Activated naive CD8-positive, alpha-beta T cell treated with anti-CD3 and anti-CD28 coated beads, Interleukin-2, amount 10 ng/mL, durations not matched to agents 7 days and 5 days (primary cell): Measurements from ENCODE around the gene LRRC1. TPM values are rescaled to one million over a fixed set of nuclear protein-coding genes. Genes with fewer than 3 reads are reported as not detected.

Experiments used
- ATAC-seq: fragments of 150-1000 bp; cut with Tn5 transposase; one replicate; pipeline ENCODE4 v1.10.0; 2021; ENCODE audit warnings: low read depth, moderate library complexity
- POLR2A ChIA-PET: fragments of 350-600 bp; sonication (Branson Sonifier 250); formaldehyde crosslinking; loops from one replicate; lab custom pipeline; 2021; ENCODE audit warnings: antibody characterized with exemption; lab: Charles Lee
- DNase-seq: peaks from one replicate; pipeline ENCODE4 v3.0.0; 2021
- H3K27ac Mint-ChIP-seq: one replicate; pipeline ENCODE4 v1.8.0; 2022; ENCODE audit warnings: mild to moderate bottlenecking, mixed read lengths
- H3K27me3 Mint-ChIP-seq: one replicate; pipeline ENCODE4 v1.8.0; 2022; ENCODE audit warnings: mild to moderate bottlenecking, moderate library complexity, mixed read lengths
- H3K36me3 Mint-ChIP-seq: one replicate; pipeline ENCODE4 v1.8.0; 2021; ENCODE audit warnings: mild to moderate bottlenecking, mixed read lengths
- H3K4me1 Mint-ChIP-seq: one replicate; pipeline ENCODE4 v1.8.0; 2021; ENCODE audit warnings: mixed read lengths
- H3K4me3 Mint-ChIP-seq: one replicate; pipeline ENCODE4 v1.8.0; 2022; ENCODE audit warnings: mild to moderate bottlenecking, moderate library complexity, mixed read lengths
- H3K9me3 Mint-ChIP-seq: one replicate; pipeline ENCODE4 v1.8.0; 2021; ENCODE audit warnings: mixed read lengths
- total RNA-seq, 2 experiments: library from RNA; stranded (reverse); gene quantifications; one replicate each; pipeline ENCODE4 v1.2.3, GENCODE V29; 2021

The LRRC1 gene
- total RNA-seq, 2 experiments from 2014 or later = 3.5 to 4.2 TPM

GRCh38 chr6:53811746-53812145 lies 16.9 kb downstream of the LRRC1 start:
- no peak for ATAC-seq
- Mint-ChIP-seq H3K4me3 (no peak overlapping the region), H3K4me1 (no peaks in the 10 kb centered on the region), H3K27ac (no peak overlapping the region), H3K9me3 (no peaks in the 10 kb centered on the region), H3K27me3 (no peaks in the 10 kb centered on the region), H3K36me3 (no peaks in the 10 kb centered on the region)
- DNase-seq = no peak
- POLR2A ChIA-PET = no interaction called here

DNA sequence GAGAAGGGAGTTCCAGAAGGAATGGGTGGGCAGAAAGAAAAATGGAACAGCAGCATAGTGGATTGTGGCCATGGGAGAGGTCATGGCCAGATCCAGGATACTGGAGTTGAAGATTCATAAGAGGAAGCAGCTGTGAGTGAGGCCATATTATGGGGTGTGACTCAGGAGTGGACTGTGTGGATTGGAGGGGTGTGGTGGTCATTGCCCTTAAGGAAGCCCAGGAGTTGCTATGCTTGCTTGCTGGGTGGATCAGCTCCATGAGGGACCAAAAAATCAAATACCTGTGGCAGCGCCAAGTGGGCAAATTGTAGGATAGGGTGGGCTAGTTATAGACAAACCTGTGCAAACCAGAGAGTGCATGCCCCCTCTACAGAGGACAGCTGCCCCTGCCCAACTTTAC lies 18.3 kb downstream of the LRRC1 start:
- Mint-ChIP-seq H3K9me3 (no peaks in the 10 kb centered on the region), H3K27me3 (no peaks in the 10 kb centered on the region), H3K4me1 (no peaks in the 10 kb centered on the region), H3K36me3 (no peaks in the 10 kb centered on the region), H3K4me3 (no peak overlapping the region), H3K27ac (no peak overlapping the region)
- ATAC-seq (no peak), DNase-seq (no peak)
- POLR2A ChIA-PET = interaction anchor here (0.7 kb wide), 1 partner anchor 267 kb away, joined by 3 read pairs; no protein-coding TSS in a partner anchor

- no peak overlapping the region for H3K4me3 Mint-ChIP-seq
- POLR2A ChIA-PET = interaction anchor here (0.6 to 0.7 kb wide), 2 partner anchors 266 to 303 kb away, joined by 3 read pairs; no protein-coding TSS in a partner anchor
- ATAC-seq = no peak
Measured at GRCh38 chr6:53813801-53814200, 19.0 kb downstream of the LRRC1 start.

DNA sequence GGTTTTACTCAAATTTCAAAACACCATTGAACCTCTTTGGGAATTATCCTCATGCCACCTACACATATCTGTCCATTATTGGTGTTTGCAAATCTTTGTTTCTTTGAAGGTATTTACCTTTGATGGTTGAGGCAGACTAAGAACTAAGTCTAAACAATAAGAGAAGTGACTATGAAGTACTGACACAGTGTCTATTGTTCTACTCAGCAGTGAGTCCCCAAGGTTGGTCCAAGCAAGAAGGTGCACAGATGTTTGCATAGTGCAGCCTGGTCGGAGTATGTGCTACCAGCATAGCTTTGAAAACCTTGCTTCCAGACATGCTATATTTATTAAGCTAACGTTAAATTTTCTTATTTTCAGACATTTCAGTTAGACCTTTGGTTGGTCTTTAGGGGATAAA lies 19.5 kb downstream of the LRRC1 start:
- POLR2A ChIA-PET = no interaction called here
- Mint-ChIP-seq H3K27me3 (no peaks in the 10 kb centered on the region), H3K9me3 (no peaks in the 10 kb centered on the region), H3K4me1 (peaks cover 5% of the 10 kb centered on the region), H3K4me3 (no peak overlapping the region), H3K36me3 (no peaks in the 10 kb centered on the region), H3K27ac (no peak overlapping the region)
- DNase-seq = no peak
- no peak for ATAC-seq

More at GRCh38 chr6:53813801-53814200, 19.0 kb downstream of the LRRC1 start:
- DNase-seq = no peak
- H3K4me1 Mint-ChIP-seq = peaks cover 2% of the 10 kb centered on the region
- H3K27me3 Mint-ChIP-seq = no peaks in the 10 kb centered on the region
- H3K9me3 Mint-ChIP-seq = no peaks in the 10 kb centered on the region
- no peaks in the 10 kb centered on the region for H3K36me3 Mint-ChIP-seq
- H3K27ac Mint-ChIP-seq = no peak overlapping the region

DNA sequence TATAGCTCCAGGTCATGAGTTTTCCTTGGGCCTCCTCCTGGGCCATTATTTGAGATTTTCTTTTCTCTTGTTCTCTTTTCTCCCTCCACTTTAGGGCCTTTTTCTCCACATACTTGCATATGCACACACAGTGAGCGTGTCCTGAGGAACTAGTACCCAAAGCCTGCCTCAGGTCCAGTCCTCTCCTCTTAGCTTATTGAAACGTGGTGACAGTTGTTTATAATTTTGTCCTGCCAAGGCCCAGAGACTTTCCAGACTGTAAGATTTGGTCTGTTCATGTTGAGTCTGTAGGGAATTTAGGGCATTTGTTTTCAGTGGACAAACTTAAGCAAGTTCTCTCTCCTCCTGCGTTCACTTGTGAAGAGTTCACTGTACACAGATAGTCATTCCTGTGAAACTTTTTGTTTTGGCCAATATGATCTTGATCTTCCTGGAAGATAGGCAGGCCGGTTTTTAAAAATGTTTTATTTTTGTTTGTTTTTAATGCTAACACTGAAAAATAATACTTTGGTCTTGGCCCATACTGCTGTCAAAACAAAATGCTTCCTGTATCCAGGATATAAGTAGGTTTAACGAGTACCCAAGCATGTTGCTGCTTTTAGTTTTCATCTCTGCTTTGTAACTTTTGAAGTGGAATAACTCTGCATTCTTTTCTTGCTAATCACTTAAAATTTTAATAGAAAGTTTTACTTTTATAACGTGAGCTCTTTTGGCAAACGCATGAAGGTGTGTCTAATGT lies 20.7 kb downstream of the LRRC1 start:
- POLR2A ChIA-PET = no interaction called here
- Mint-ChIP-seq H3K27me3 (no peaks in the 10 kb centered on the region), H3K9me3 (no peaks in the 10 kb centered on the region), H3K27ac (no peak overlapping the region), H3K36me3 (no peaks in the 10 kb centered on the region), H3K4me1 (peaks cover 5% of the 10 kb centered on the region), H3K4me3 (no peak overlapping the region)
- no peak for ATAC-seq
- no peak for DNase-seq

DNA sequence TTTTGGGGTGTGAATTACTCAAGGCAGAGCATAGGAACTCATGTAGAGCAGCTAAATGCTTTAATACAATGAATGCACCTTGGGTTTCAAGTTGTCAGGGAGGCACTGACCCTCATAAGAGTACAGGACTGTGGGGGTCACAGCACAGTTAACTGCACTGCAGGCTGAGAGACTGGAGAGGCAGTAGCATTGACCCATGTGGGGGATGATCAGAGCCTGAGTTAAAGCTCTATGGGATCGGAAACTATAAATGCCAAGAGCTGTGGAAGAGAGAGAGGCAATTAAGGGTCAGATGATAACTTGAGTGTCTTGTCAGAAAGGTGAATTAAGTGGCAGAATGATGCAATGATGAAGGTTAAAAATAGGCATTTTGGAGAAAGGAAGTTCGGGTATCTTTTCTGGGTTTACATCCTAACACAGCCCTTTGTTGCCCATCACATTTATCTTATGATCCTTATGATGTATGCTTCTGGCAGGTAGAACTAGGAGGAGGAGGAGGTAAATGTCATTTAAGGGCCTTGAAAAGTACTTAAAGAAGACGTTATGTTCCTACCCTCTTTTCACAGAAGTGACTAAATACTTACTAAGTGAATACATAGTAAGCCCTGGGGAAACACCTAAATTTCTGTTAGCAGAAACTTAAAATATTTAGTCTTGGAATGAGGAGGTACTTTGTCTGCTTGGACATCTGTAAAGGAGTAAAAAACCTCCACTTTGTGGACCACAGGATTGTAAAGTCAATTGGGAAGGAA lies 24.2 kb downstream of the LRRC1 start:
- POLR2A ChIA-PET = no interaction called here
- no peaks in the 10 kb centered on the region for H3K36me3 Mint-ChIP-seq
- H3K4me3 Mint-ChIP-seq = no peak overlapping the region
- no peak overlapping the region for H3K27ac Mint-ChIP-seq
- no peaks in the 10 kb centered on the region for H3K9me3 Mint-ChIP-seq
- ATAC-seq (no peak), DNase-seq (no peak)
- H3K27me3 Mint-ChIP-seq = no peaks in the 10 kb centered on the region
- H3K4me1 Mint-ChIP-seq = peaks cover 5% of the 10 kb centered on the region

DNA sequence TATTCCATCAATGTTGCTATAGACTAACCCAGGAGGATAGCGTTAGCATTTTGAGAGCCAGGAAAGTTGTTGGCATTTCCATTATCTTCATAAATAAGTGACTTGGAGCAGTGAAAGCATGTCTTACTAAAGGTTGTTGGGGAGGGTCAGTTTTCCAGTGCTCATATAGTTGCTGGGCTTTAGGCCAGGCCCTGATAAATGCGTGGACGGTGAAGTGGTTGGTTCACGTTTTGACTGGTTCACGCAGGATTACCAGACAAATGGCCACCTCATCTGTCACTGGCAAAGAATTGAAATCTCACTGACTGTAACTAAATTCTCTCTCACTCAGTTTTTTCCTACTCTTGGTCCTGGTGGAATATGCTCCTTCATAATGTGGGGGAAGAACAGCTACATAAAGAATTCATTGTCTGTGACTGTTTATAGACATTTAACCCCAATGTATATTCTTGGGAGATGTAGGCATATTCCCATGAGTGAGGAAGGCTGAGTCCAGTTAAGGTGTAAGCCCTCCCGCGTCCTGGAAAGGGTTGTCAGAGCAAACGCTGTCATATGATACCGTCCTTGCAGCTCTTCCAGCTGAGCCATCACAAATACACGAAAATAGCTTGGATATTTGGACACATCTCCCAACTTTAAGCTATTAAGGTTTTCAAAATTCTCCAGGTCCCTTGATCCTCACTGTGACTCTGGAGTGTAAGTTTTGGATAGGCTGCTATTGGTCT lies 27.8 kb downstream of the LRRC1 start:
- POLR2A ChIA-PET = no interaction called here
- H3K9me3 Mint-ChIP-seq = no peaks in the 10 kb centered on the region
- no peaks in the 10 kb centered on the region for H3K36me3 Mint-ChIP-seq
- H3K4me3 Mint-ChIP-seq = no peak overlapping the region
- H3K4me1 Mint-ChIP-seq = peaks cover 7% of the 10 kb centered on the region
- H3K27ac Mint-ChIP-seq = no peak overlapping the region
- no peaks in the 10 kb centered on the region for H3K27me3 Mint-ChIP-seq
- DNase-seq = no peak
- ATAC-seq = no peak

DNA sequence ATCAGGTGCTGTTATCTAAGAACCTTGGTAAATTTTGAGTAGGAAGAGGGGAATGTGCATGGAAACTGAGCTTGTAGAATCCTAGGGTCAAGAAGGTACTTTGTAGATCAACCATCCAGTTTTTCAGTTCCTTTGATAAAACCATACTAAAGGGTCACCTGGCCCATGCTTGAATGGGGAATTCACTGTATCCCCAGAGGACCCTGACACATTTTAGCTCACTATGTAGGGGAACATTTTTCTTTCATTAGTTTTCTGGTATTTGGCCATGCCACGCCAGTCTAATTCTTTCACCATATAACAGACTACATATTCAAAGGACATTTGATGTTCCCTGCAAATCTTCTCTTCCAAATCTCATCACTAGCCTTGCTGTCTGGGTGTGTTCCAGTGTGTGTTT lies 29.9 kb downstream of the LRRC1 start:
- peaks cover 2% of the 10 kb centered on the region for H3K4me1 Mint-ChIP-seq
- no peaks in the 10 kb centered on the region for H3K36me3 Mint-ChIP-seq
- H3K9me3 Mint-ChIP-seq = no peaks in the 10 kb centered on the region
- H3K4me3 Mint-ChIP-seq = no peak overlapping the region
- DNase-seq = no peak
- no peaks in the 10 kb centered on the region for H3K27me3 Mint-ChIP-seq
- no peak overlapping the region for H3K27ac Mint-ChIP-seq
- no peak for ATAC-seq
- POLR2A ChIA-PET = no interaction called here

GRCh38 chr6:53825532-53826321 lies 30.9 kb downstream of the LRRC1 start:
- DNase-seq = no peak
- H3K9me3 Mint-ChIP-seq = no peaks in the 10 kb centered on the region
- H3K27ac Mint-ChIP-seq = no peak overlapping the region

GRCh38 chr6:53827531-53827930 lies 32.7 kb downstream of the LRRC1 start:
- Mint-ChIP-seq H3K36me3 (no peaks in the 10 kb centered on the region), H3K4me3 (no peak overlapping the region), H3K27ac (no peak overlapping the region), H3K4me1 (peaks cover 2% of the 10 kb centered on the region), H3K27me3 (no peaks in the 10 kb centered on the region), H3K9me3 (no peaks in the 10 kb centered on the region)
- DNase-seq (no peak), ATAC-seq (no peak)
- POLR2A ChIA-PET = no interaction called here

More at GRCh38 chr6:53825532-53826321, 30.9 kb downstream of the LRRC1 start:
- no peaks in the 10 kb centered on the region for H3K27me3 Mint-ChIP-seq
- POLR2A ChIA-PET = no interaction called here
- ATAC-seq = no peak
- H3K36me3 Mint-ChIP-seq = no peaks in the 10 kb centered on the region
- peaks cover 2% of the 10 kb centered on the region for H3K4me1 Mint-ChIP-seq
- no peak overlapping the region for H3K4me3 Mint-ChIP-seq

GRCh38 chr6:53828215-53828614 lies 33.4 kb downstream of the LRRC1 start:
- no peaks in the 10 kb centered on the region for H3K27me3 Mint-ChIP-seq
- no peak for ATAC-seq
- POLR2A ChIA-PET = no interaction called here
- no peaks in the 10 kb centered on the region for H3K36me3 Mint-ChIP-seq
- no peak overlapping the region for H3K4me3 Mint-ChIP-seq
- H3K4me1 Mint-ChIP-seq = peaks cover 2% of the 10 kb centered on the region
- H3K9me3 Mint-ChIP-seq = no peaks in the 10 kb centered on the region
- no peak for DNase-seq
- H3K27ac Mint-ChIP-seq = no peak overlapping the region

GRCh38 chr6:53828966-53829697 lies 34.3 kb downstream of the LRRC1 start:
- DNase-seq = no peak
- H3K27me3 Mint-ChIP-seq = no peaks in the 10 kb centered on the region
- no peak overlapping the region for H3K4me3 Mint-ChIP-seq
- no peak overlapping the region for H3K27ac Mint-ChIP-seq
- no peaks in the 10 kb centered on the region for H3K9me3 Mint-ChIP-seq
- no peak for ATAC-seq
- POLR2A ChIA-PET = no interaction called here
- H3K36me3 Mint-ChIP-seq = no peaks in the 10 kb centered on the region
- H3K4me1 Mint-ChIP-seq = peaks cover 2% of the 10 kb centered on the region
